Tibial nerve (tissue), 4 donors: Measurements from ENCODE around the gene ABTB1. TPM values are rescaled to one million over a fixed set of nuclear protein-coding genes. Genes with fewer than 3 reads are reported as not detected.

Experiments
- DNase-seq, 2 donors: peaks; one replicate each; pipeline ENCODE4 v3.0.0-alpha.2; 2019; ENCODE audit warnings: low spot score in 2 of 2
- H3K27ac ChIP-seq, 4 donors: fragments of 200-600 bp; sonication (generic) in 3 of 4; one replicate each; pipeline ENCODE4 v1.5.1; 2017 to 2019; ENCODE audit warnings: mild to moderate bottlenecking in 1 of 4
- H3K27me3 ChIP-seq, 2 donors: fragments of 200-600 bp; sonication (generic) in 1 of 2; one replicate each; pipeline versions ENCODE4 v1.5.1 to v1.6.0; 2017 to 2019
- H3K36me3 ChIP-seq, 3 donors: fragments of 200-600 bp; sonication (generic); one replicate each; pipeline ENCODE4 v1.5.1; 2018 to 2019
- H3K4me1 ChIP-seq, 4 donors: fragments of 200-600 bp; sonication (generic) in 3 of 4; one replicate each; pipeline ENCODE4 v1.5.1; 2017 to 2019
- H3K4me3 ChIP-seq, 4 donors: fragments of 200-600 bp; sonication (generic) in 3 of 4; one replicate each; pipeline ENCODE4 v1.5.1; 2017 to 2019; ENCODE audit warnings: mild to moderate bottlenecking in 1 of 4, moderate library complexity in 1 of 4
- H3K9me3 ChIP-seq, 4 donors: fragments of 200-600 bp; sonication (generic) in 3 of 4; one replicate each; pipeline ENCODE4 v1.5.1; 2017 to 2019
- CTCF ChIP-seq, 5 experiments: fragments of 200-600 bp in 3 of 5; fragments of 450-650 bp in 2 of 5; sonication (generic) in 3 of 5; IDR thresholded peaks; one replicate each; pipeline ENCODE4 v1.5.1; 2016 to 2019; ENCODE audit warnings: antibody characterized with exemption in 5 of 5, mild to moderate bottlenecking in 3 of 5, moderate library complexity in 2 of 5
- EP300 ChIP-seq, 2 donors: sonication (generic); formaldehyde crosslinking; IDR thresholded peaks; one replicate each; pipeline ENCODE4 v1.6.1; 2017; ENCODE audit warnings: antibody characterized with exemption in 2 of 2, mild to moderate bottlenecking in 1 of 2
- POLR2A ChIP-seq, 2 donors: fragments of 450-650 bp; IDR thresholded peaks; one replicate each; pipeline ENCODE4 v1.6.1; 2017; ENCODE audit warnings: antibody characterized with exemption in 2 of 2, mild to moderate bottlenecking in 2 of 2, moderate library complexity in 2 of 2
- WGBS, 2 donors: methylation state at CpG; one replicate each; pipeline ENCODE4 v1.1.5; 2018; 5-methylcytosine and 5-hydroxymethylcytosine counted together
- total RNA-seq, 4 donors: library from RNA; depleted of rRNA; stranded (reverse); fragments of >200 nt; gene quantifications; one replicate each; pipeline ENCODE4 v1.1.0, GENCODE V29; 2016

The ABTB1 gene
- total RNA-seq, 4 donors from 2014 or later, result 86.4 to 134 (median 121) TPM

- no peak for TF ChIP-seq EP300 (IDR thresholded peaks at IDR 0.05)
- TF ChIP-seq POLR2A (IDR thresholded peaks at IDR 0.05), result no peak
- no peak for TF ChIP-seq CTCF (IDR thresholded peaks at IDR 0.05)
- H3K9me3 ChIP-seq, result no peaks in the 10 kb centered on the region
- DNase-seq, result no peak
- H3K4me3 ChIP-seq, result no peak overlapping the region
- 87 to 91% methylated on average over 16 to 18 of the region's 18 CpGs for WGBS, 2 donors
- H3K27me3 ChIP-seq, result no peaks in the 10 kb centered on the region
- peaks cover 0 to 72% (median 8%) of the 10 kb centered on the region in 4 donors for H3K4me1 ChIP-seq
- H3K27ac ChIP-seq, result peak overlapping the region in 1 of 4 donors; percentile 74
- H3K36me3 ChIP-seq, result peaks cover 0 to 20% (median 0%) of the 10 kb centered on the region in 3 donors
Measured at GRCh38 chr3:127710155-127710941, 37.6 kb downstream of the ABTB1 start.

GRCh38 chr3:127711021-127711695 lies 38.4 kb downstream of the ABTB1 start:
- H3K9me3 ChIP-seq, result no peaks in the 10 kb centered on the region
- TF ChIP-seq CTCF (IDR thresholded peaks at IDR 0.05) (no peak), EP300 (IDR thresholded peaks at IDR 0.05) (no peak), POLR2A (IDR thresholded peaks at IDR 0.05) (no peak)
- no peaks in the 10 kb centered on the region for H3K27me3 ChIP-seq
- WGBS, 2 donors, result 73 to 77% methylated on average over 14 of the region's 14 CpGs
- H3K4me3 ChIP-seq, result no peak overlapping the region
- H3K36me3 ChIP-seq, result peaks cover 0 to 20% (median 0%) of the 10 kb centered on the region in 3 donors
- no peak for DNase-seq
- peaks cover 0 to 78% (median 8%) of the 10 kb centered on the region in 4 donors for H3K4me1 ChIP-seq
- no peak overlapping the region for H3K27ac ChIP-seq

DNA sequence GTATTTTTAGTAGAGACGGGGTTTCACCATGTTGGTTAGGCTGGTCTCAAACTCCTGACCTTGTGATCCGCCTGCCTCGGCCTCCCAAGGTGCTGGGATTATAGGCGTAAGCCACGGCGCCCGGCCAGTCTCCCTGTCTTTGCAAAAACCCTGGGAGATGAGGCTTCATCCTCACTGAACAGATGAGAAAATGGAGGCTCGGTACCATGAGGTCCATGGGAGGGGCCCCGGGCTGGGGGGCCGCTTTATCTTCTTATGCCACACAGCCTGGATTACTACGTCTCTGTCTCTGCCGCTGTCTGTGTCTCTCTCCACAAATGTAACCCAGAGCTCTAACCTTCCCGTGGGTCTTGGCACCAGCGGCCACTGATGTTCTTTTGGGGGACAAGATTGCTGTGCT lies 39.1 kb downstream of the ABTB1 start:
- Histone ChIP-seq H3K4me3 (no peak overlapping the region), H3K27ac (peak overlapping the region in 1 of 4 donors; percentile 45), H3K27me3 (no peaks in the 10 kb centered on the region), H3K4me1 (peaks cover 0 to 81% (median 8%) of the 10 kb centered on the region in 4 donors), H3K36me3 (peaks cover 0 to 18% (median 0%) of the 10 kb centered on the region in 3 donors), H3K9me3 (no peaks in the 10 kb centered on the region)
- no peak for DNase-seq
- 94 to 96% methylated on average over 14 of the region's 14 CpGs for WGBS, 2 donors
- no peak for TF ChIP-seq EP300 (IDR thresholded peaks at IDR 0.05)
- no peak for TF ChIP-seq POLR2A (IDR thresholded peaks at IDR 0.05)
- no peak for TF ChIP-seq CTCF (IDR thresholded peaks at IDR 0.05)

- WGBS, 2 donors, result 89 to 91% methylated on average over 9 of the region's 9 CpGs
- DNase-seq, result no peak
- Histone ChIP-seq H3K4me3 (no peak overlapping the region), H3K36me3 (peaks cover 0 to 18% (median 0%) of the 10 kb centered on the region in 3 donors), H3K27me3 (no peaks in the 10 kb centered on the region), H3K4me1 (peaks cover 0 to 81% (median 8%) of the 10 kb centered on the region in 4 donors), H3K27ac (peak overlapping the region in 2 of 4 donors; percentile 24 to 45), H3K9me3 (no peaks in the 10 kb centered on the region)
- TF ChIP-seq EP300 (IDR thresholded peaks at IDR 0.05) (no peak), CTCF (IDR thresholded peaks at IDR 0.05) (no peak), POLR2A (IDR thresholded peaks at IDR 0.05) (no peak)
Measured at GRCh38 chr3:127712461-127712860, 39.7 kb downstream of the ABTB1 start.
